H9 (cell line): ENCODE measurements around the gene GET4. TPM values are rescaled to one million over a fixed set of nuclear protein-coding genes. Genes with fewer than 3 reads are reported as not detected.

Experiments used
- DNase-seq: peaks from one replicate; pipeline ENCODE4 v3.0.0-alpha.2; 2017
- H2AFZ ChIP-seq: one replicate; pipeline ENCODE4 v1.6.1; 2013; ENCODE audit warnings: mild to moderate bottlenecking, low read length, control low read depth, moderate library complexity
- H2AK5ac ChIP-seq: 2 replicates; pipeline ENCODE4 v1.6.1; 2013; ENCODE audit warnings: low read length, control low read depth, mixed read lengths; ENCODE audit not compliant: insufficient read length
- H2BK120ac ChIP-seq: one replicate; pipeline ENCODE4 v1.6.1; 2013; ENCODE audit warnings: low read depth, mild to moderate bottlenecking, low read length, control low read depth, inconsistent platforms; ENCODE audit not compliant: poor library complexity, severe bottlenecking
- H2BK12ac ChIP-seq: 2 replicates; pipeline ENCODE4 v1.6.1; 2013; ENCODE audit warnings: low read length, control low read depth, mixed read lengths, low read depth; ENCODE audit not compliant: insufficient read length
- H2BK15ac ChIP-seq: 2 replicates; pipeline ENCODE4 v1.6.1; 2013; ENCODE audit warnings: low read depth, low read length, control low read depth
- H2BK20ac ChIP-seq: one replicate; pipeline ENCODE4 v1.6.1; 2013; ENCODE audit warnings: low read depth, mild to moderate bottlenecking, low read length, control low read depth, inconsistent platforms; ENCODE audit not compliant: poor library complexity, severe bottlenecking
- H2BK5ac ChIP-seq: 2 replicates; pipeline ENCODE4 v1.6.1; 2013; ENCODE audit warnings: low read length, control low read depth, mixed read lengths; ENCODE audit not compliant: insufficient read length
- H3K14ac ChIP-seq: 2 replicates; pipeline ENCODE4 v1.6.1; 2013; ENCODE audit warnings: low read length, control low read depth; ENCODE audit not compliant: insufficient read depth
- H3K18ac ChIP-seq: 2 replicates; pipeline ENCODE4 v1.6.1; 2013; ENCODE audit warnings: low read depth, mild to moderate bottlenecking, mixed read lengths, low read length, control low read depth; ENCODE audit not compliant: insufficient read length
- H3K23ac ChIP-seq: 2 replicates; pipeline ENCODE4 v1.6.1; 2013; ENCODE audit warnings: low read length, control low read depth, mixed read lengths, low read depth; ENCODE audit not compliant: insufficient read length
- H3K23me2 ChIP-seq: 2 replicates; pipeline ENCODE4 v1.6.1; 2013; ENCODE audit warnings: low read depth, mild to moderate bottlenecking, mixed read lengths, low read length, control low read depth; ENCODE audit not compliant: insufficient read length, poor library complexity, severe bottlenecking
- H3K27ac ChIP-seq: 2 replicates; pipeline ENCODE4 v1.5.1; 2013; ENCODE audit warnings: low read length, control low read depth, mixed read lengths, low read depth; ENCODE audit not compliant: insufficient read length
- H3K27me3 ChIP-seq: 2 replicates; pipeline ENCODE4 v1.6.1; 2013; ENCODE audit warnings: low read length, control low read depth, inconsistent platforms; ENCODE audit not compliant: insufficient read depth
- H3K4ac ChIP-seq: 2 replicates; pipeline ENCODE4 v1.6.1; 2013; ENCODE audit warnings: low read depth, mild to moderate bottlenecking, control low read depth, inconsistent platforms, low read length, moderate library complexity
- H3K4me1 ChIP-seq: 2 replicates; pipeline ENCODE4 v1.6.1; 2013; ENCODE audit warnings: low read length, control low read depth, inconsistent platforms; ENCODE audit not compliant: insufficient read depth
- H3K4me2 ChIP-seq: 2 replicates; pipeline ENCODE4 v1.6.1; 2013; ENCODE audit warnings: low read length, control low read depth, mixed read lengths; ENCODE audit not compliant: insufficient read length, insufficient read depth
- H3K56ac ChIP-seq: 2 replicates; pipeline ENCODE4 v1.6.1; 2013; ENCODE audit warnings: low read depth, mild to moderate bottlenecking, mixed read lengths, low read length, control low read depth; ENCODE audit not compliant: insufficient read length
- H3K79me1 ChIP-seq: 2 replicates; pipeline ENCODE4 v1.6.1; 2013; ENCODE audit warnings: low read depth, mild to moderate bottlenecking, moderate library complexity, low read length, control low read depth, inconsistent platforms; ENCODE audit not compliant: insufficient read depth, poor library complexity, severe bottlenecking
- H3K79me2 ChIP-seq: 2 replicates; pipeline ENCODE4 v1.6.1; 2013; ENCODE audit warnings: low read length, control low read depth, inconsistent platforms; ENCODE audit not compliant: insufficient read depth
- H3K9ac ChIP-seq: 2 replicates; pipeline ENCODE4 v1.6.1; 2013; ENCODE audit warnings: low read length, control low read depth, mixed read lengths; ENCODE audit not compliant: insufficient read length; ENCODE audit errors: extremely low read depth
- H3K9me3 ChIP-seq: one replicate; pipeline ENCODE4 v1.6.1; 2013; ENCODE audit warnings: low read depth, low read length, inconsistent platforms; ENCODE audit not compliant: control insufficient read depth
- H3T11ph ChIP-seq: one replicate; pipeline ENCODE4 v1.6.1; 2013; ENCODE audit warnings: mild to moderate bottlenecking, low read length, control low read depth, inconsistent platforms
- H4K20me1 ChIP-seq: one replicate; pipeline ENCODE4 v1.6.1; 2013; ENCODE audit not compliant: control insufficient read depth, insufficient read length, insufficient read depth
- H4K5ac ChIP-seq: 2 replicates; pipeline ENCODE4 v1.6.1; 2013; ENCODE audit warnings: low read depth, mild to moderate bottlenecking, mixed read lengths, low read length, control low read depth; ENCODE audit not compliant: insufficient read length
- H4K8ac ChIP-seq: replicated peaks from 2 replicates; pipeline ENCODE4 v1.6.1; 2013; ENCODE audit warnings: low read length, control low read depth, mixed read lengths, low read depth; ENCODE audit not compliant: insufficient read length
- H4K91ac ChIP-seq: 2 replicates; pipeline ENCODE4 v1.6.1; 2013; ENCODE audit warnings: low read depth, mild to moderate bottlenecking, moderate library complexity, mixed read lengths, low read length, control low read depth; ENCODE audit not compliant: insufficient read length
- H3K27ac Mint-ChIP-seq, 3 experiments: 2 replicates in 2 of 3; 3 replicates in 1 of 3; pipeline ENCODE4 v1.8.0; 2020 to 2021; ENCODE audit warnings: mixed read lengths in 3 of 3, mild to moderate bottlenecking in 1 of 3, moderate library complexity in 1 of 3
- H3K27me3 Mint-ChIP-seq: 2 replicates; pipeline ENCODE4 v1.8.0; 2021; ENCODE audit warnings: low read depth, mild to moderate bottlenecking, moderate library complexity, mixed read lengths
- H3K36me3 Mint-ChIP-seq, 3 experiments: 2 replicates in 2 of 3; 3 replicates in 1 of 3; pipeline ENCODE4 v1.8.0; 2020 to 2021; ENCODE audit warnings: low read depth in 3 of 3, mixed read lengths in 3 of 3; ENCODE audit not compliant: insufficient read depth in 1 of 3
- H3K4me1 Mint-ChIP-seq, 2 experiments: 2 replicates each; pipeline ENCODE4 v1.8.0; 2020; ENCODE audit warnings: mixed read lengths in 2 of 2
- H3K4me3 Mint-ChIP-seq, 2 experiments: 2 replicates in 1 of 2; 3 replicates in 1 of 2; pipeline ENCODE4 v1.8.0; 2020 to 2021; ENCODE audit warnings: mild to moderate bottlenecking in 2 of 2, mixed read lengths in 2 of 2, moderate library complexity in 1 of 2
- H3K9me3 Mint-ChIP-seq, 2 experiments: 2 replicates in 1 of 2; 3 replicates in 1 of 2; pipeline ENCODE4 v1.8.0; 2020; ENCODE audit warnings: mild to moderate bottlenecking in 2 of 2, mixed read lengths in 2 of 2, moderate library complexity in 1 of 2
- WGBS: extraction: QIAGEN DNeasy Blood & Tissue Kit; methylation state at CpG from one replicate; pipeline ENCODE4 v1.1.7; 2013; ENCODE audit warnings: missing lambda C conversion rate, low lambda C conversion rate, mixed read lengths; ENCODE audit not compliant: insufficient read length; ENCODE audit errors: extremely low coverage; 5-methylcytosine and 5-hydroxymethylcytosine counted together
- total RNA-seq: library from RNA; stranded (reverse); gene quantifications from 2 replicates; pipeline ENCODE4 v1.2.1, GENCODE V29; 2021
- TF ChIP-seq, protein P1 (sequence below): fragments of 200-600 bp; sonication (generic); conservative IDR thresholded peaks from 3 replicates; pipeline ENCODE4 v1.8.0; 2021; ENCODE audit warnings: antibody characterized with exemption, mild to moderate bottlenecking

The GET4 gene
- total RNA-seq, 1 experiment from 2014 or later: 70.2 TPM

DNA sequence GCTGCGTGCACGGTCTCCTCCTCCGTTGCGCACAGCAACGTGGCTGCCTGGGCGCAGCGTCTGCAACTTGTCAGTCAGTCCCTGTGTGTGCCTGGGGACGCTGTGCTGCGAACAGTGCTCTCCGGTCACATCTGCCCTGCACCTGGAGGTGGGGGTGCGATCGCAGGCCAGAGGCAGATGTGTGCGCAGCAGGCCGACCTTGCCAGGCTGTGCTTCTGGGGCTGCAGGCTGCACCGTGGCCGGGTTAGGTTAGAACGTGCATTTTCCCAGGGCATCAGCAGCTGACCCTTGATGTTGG is 8.2 kb upstream of the GET4 start:
- H3K36me3 Mint-ChIP-seq: peaks cover 55 to 84% (median 84%) of the 10 kb centered on the region in 3 experiments
- H2BK5ac ChIP-seq: no peak overlapping the region
- no CpG with 5 or more reads among the region's 17 CpGs for WGBS
- no peak overlapping the region for H2BK120ac ChIP-seq
- H2AFZ ChIP-seq: no peak overlapping the region
- H4K91ac ChIP-seq: no peak overlapping the region
- H3K79me2 ChIP-seq: no peaks in the 10 kb centered on the region
- no peaks in the 10 kb centered on the region for H3K23me2 ChIP-seq
- H4K20me1 ChIP-seq: no peaks in the 10 kb centered on the region
- no peak overlapping the region for H2BK20ac ChIP-seq
- no peak overlapping the region for H3K4me2 ChIP-seq
- no peak overlapping the region for H3K18ac ChIP-seq
- no peak overlapping the region for H2BK15ac ChIP-seq
- no peak overlapping the region for H3K4me3 Mint-ChIP-seq
- no peak overlapping the region for H3T11ph ChIP-seq
- no peak overlapping the region for H3K27ac ChIP-seq
- H3K27ac Mint-ChIP-seq: no peak overlapping the region
- H3K56ac ChIP-seq: no peak overlapping the region
- no peaks in the 10 kb centered on the region for H3K79me1 ChIP-seq
- no peak overlapping the region for H3K4ac ChIP-seq
- H2AK5ac ChIP-seq: no peak overlapping the region
- no peak overlapping the region for H2BK12ac ChIP-seq
- H3K4me1 Mint-ChIP-seq: no peaks in the 10 kb centered on the region
- no peak overlapping the region for H3K23ac ChIP-seq
- H4K8ac ChIP-seq: no peak overlapping the region
- H3K9me3 ChIP-seq: no peaks in the 10 kb centered on the region
- no peaks in the 10 kb centered on the region for H3K27me3 Mint-ChIP-seq
- no peak overlapping the region for H4K5ac ChIP-seq
- no peaks in the 10 kb centered on the region; a peak in 1 of 5 replicates for H3K9me3 Mint-ChIP-seq
- no peak for DNase-seq
- no peaks in the 10 kb centered on the region for H3K27me3 ChIP-seq
- H3K14ac ChIP-seq: no peak overlapping the region
- no peak overlapping the region for H3K9ac ChIP-seq
- no peaks in the 10 kb centered on the region for H3K4me1 ChIP-seq
- TF ChIP-seq, protein P1, sequence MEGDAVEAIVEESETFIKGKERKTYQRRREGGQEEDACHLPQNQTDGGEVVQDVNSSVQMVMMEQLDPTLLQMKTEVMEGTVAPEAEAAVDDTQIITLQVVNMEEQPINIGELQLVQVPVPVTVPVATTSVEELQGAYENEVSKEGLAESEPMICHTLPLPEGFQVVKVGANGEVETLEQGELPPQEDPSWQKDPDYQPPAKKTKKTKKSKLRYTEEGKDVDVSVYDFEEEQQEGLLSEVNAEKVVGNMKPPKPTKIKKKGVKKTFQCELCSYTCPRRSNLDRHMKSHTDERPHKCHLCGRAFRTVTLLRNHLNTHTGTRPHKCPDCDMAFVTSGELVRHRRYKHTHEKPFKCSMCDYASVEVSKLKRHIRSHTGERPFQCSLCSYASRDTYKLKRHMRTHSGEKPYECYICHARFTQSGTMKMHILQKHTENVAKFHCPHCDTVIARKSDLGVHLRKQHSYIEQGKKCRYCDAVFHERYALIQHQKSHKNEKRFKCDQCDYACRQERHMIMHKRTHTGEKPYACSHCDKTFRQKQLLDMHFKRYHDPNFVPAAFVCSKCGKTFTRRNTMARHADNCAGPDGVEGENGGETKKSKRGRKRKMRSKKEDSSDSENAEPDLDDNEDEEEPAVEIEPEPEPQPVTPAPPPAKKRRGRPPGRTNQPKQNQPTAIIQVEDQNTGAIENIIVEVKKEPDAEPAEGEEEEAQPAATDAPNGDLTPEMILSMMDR: no peak
